ENCODE data around the gene ERBB4.
"Not testable (repeated sequence)": the region's sequence is repeated elsewhere in the genome, so short reads cannot be mapped to it uniquely, and the experiment has no call there.

The ERBB4 gene

DNA sequence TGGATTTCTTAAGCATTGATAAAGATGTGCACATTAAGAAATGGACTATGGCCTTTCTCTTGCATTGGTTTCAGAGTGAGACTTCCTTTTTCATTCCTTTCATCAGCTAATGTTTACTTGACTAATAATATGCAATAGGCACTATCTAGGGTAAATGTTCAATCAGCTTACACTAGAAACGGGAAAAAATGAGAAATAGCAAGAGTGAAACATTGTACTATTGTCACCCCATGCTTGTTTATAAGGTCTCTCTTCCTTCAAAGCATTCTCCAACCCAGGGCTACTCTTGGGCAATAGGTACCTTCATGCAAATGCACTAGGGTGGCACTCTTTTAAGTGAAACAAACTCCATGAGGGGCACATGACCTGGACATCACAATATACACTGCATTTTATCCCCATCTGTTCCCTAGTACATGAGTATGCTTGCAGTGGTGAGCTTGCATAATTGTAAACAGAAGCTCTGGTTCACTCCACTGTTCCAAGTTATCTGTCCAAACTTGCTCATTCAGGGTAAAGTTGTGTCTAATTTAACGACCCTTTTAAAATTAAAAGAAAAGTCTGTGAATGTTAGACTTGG, 402.3 kb downstream of the ERBB4 start:
- DNase-seq (ENCODE audit: low read depth) = no peak

DNA sequence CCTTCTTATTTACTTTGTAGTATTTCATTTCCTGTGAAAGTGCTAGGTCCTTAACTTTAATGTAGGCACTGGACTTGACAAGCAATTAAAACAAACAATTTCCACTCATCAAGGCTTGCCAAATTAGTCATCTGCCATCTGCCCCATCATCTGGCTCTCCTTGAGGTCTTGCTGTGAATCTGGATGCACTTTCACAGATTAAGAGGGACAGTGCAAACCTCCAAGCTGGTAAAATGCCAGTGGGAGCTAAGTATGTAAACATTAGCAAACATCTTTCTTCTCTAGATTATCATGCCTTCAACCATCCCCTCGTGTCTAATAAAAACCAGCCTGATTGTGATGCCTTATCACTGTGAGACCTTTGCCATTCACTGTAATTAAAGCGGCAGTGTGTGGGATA, 402.9 kb downstream of the ERBB4 start:
- DNase-seq (ENCODE audit: low read depth) = no peak

DNA sequence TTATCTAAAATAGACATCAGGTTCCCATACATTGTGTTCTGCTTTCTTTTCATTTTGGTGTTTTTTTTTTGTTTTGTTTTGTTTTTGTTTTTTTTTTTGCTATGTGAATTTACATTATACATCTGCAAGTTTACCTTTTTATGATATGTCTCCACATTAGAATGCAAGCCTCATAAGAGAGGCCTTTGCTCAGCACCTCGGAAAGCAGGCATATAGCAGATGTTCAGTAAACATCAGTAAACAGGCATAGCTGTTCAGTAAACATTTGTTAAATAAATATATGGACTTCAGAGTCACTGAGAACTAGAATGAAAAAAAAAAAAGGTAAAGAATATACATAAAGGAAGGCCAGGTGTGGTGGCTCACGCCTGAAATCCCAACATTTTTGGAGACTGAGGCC, 405.3 kb downstream of the ERBB4 start:
- no peak for DNase-seq (ENCODE audit: low read depth)

DNA sequence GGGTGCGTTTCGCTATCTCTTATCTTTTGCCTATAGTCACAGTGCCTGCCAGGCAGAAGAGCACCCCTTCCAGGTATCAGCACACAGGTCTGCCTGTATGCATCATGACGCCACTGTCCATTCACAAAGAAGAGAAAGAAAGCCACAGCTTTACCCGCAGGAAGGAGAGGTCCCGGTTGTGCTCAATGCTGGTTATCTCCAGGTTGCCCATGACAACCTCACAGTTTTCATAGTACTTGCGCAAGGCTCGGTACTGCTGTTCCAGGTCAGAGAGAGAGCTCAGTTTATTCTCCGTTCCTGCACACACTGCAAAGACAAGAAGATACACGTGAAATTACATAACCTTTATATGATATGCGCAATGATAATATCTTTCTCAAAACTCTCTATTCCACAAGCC, 414.0 kb downstream of the ERBB4 start:
- no peak for DNase-seq (ENCODE audit: low read depth)

DNA sequence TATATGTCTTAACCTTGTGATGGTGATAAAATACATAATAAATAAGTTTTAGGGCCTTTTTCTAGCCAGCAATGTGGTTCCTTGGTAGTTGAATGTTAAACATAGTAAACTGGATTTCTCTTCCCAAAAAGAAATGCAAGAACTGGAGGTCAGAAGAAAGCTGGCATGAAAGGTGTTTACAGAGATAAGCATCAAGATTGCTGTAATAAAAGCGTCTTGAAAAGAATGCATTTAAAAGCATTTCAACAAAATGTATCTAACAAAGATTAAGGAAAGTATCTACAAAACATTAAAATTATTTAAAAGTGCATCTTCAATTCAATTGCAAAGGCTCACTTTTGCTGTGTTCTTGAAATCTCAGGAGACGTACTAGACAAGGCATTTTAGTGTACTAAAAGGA, 419.0 kb downstream of the ERBB4 start:
- no peak for DNase-seq (ENCODE audit: low read depth)

DNA sequence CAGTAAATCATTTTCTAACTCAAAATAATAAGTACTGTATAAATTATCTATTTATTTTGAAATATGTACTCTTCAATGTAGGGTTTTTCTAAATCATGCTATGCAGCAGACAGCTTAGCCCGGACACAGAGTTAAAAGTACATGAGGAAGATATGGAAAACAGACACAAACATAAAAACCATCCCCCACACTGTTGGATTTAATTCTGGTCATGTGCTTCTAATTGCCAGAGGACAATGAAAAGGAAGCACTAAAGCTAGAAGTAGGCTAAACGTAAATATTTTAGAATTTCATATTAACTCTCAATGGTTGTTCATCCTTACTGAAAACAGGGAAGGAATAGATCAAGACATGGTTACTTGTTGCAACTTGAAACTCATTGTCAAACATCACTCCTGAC, 420.7 kb downstream of the ERBB4 start:
- no peak for DNase-seq (ENCODE audit: low read depth)

DNA sequence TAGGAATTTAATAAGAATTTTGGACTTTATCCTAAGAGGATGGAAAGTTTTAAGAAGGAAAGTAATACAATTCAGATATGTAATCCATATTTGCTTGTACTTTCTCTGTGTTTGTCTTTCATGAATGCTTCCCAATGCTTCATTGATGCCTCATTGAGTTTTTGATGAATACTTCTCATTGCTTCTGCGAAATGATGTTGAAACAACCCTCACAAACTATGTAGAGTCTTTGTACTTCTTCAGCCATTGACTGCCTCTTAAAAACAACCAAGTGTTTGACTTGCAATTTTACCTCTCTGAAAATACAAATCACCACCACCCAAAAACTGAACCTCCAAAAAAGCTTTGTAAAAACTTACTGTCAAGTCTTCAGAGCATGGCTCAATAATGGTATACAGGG, 424.1 kb downstream of the ERBB4 start:
- DNase-seq (ENCODE audit: low read depth) = no peak

DNA sequence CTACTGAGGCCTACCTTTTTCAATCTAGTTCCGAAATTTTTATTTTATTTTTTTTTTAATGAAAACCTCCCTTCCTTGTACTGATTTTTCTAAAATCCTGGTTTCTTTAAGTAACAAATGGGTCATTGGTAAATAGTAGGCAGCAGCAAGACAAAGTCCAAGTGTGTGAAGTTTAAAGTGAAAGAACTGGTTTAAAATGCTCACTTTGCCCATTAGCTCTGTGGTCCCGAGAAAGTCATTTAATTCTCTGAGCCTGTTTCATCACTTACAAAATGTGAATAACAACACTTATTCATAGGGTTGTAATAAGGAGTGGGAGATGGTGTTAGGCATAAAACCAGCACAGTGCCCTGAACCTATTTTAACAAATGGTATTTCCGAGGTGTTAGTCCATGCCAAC, 426.2 kb downstream of the ERBB4 start:
- no peak for DNase-seq (ENCODE audit: low read depth)

DNA sequence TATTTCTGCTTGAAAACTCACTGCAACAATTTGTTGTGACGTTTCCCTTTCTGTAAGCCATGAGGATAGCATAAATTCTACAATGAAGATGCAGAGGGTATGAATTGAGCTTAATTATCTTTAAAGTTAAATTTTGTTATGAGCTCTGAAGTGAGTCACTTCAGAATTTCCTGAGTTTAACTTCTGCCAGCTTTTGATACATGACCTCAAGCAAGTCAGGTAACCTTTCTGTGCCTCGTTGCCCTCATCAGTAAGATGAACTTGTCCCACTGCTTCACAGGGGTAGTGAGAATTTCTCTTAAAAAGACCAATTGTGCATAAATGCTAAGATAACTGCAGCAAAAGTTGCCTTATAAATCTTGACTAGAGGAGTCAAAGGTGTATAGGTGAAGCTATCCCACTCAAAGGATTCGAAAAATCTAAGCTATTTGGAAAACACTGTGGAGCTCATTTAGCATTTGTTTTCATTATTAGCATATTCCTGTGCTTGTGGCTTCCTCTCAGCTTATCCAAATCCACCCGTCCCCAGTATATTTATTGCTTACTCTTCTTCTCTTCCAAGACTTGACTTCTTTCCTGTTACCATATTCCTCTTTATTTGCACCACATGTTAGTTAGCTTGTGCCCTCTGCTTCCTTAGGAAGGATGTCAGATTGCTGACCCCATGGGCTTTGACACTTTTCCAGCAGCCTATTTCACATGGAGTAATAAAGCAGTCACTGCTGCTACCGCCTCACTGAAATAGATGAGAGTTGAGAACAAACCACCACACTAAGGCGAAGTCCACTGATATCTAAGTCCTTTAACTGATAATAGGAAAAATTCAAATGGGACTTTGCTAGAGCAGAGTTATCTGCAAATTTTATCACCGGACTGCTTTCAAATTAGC, 428.6 kb downstream of the ERBB4 start:
- no peak for DNase-seq (ENCODE audit: low read depth)

DNA sequence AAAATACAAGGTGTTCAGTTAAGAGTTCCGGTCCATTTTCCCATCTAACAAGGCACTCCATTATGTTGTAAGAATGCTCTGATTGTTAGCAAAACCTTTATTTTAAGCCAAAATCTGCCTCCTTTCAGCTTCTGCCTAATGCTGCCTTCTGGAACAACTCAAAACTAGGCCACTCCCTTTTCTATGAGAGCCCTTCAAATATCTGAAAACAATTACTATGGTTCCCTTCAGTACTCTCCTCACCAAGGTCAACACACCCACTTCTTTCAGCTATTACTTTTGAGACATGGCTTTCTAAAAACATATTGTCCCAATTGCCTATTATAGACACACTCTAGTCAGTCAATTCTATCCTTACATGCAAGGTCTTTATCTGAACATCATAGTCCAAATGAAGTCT, 429.4 kb downstream of the ERBB4 start:
- no peak for DNase-seq (ENCODE audit: low read depth)

DNA sequence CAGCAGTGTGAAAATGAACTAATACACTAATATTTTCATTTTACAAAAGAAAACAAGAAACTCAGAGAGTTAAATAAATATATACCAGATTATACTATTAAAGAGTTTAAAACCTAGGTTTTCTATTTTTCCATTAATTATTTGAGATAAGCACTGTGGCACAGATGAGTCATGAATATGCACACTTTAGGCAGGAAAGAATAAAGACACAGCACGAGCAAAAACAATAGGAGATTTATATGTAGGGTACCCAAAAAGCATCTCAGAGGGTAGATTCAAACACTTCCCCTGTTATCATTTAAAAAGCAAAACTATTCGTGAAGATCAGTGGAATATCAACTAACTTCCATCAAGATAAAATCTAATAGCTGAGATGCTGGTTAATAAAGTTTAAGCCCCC, 430.6 kb downstream of the ERBB4 start:
- no peak for DNase-seq (ENCODE audit: low read depth)

DNA sequence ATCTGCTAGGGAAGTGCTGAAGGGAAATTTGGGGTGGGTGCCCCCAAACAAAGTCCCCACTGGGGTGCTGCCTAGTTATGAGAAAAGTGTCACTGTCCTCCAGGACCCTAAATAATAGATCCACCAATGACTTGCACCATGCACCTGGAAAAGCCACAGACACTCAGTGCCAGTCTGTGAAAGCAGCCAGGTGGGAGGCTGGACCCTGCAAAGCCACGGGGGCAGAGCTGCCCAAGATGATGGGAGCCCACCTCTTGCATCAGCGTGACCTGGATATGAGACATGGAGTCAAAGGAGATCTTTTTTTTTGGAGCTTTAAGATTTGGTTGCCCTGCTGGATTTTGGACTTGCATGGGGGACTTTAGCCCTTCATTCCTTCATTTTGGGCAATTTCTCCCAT, 431.6 kb downstream of the ERBB4 start:
- DNase-seq (ENCODE audit: low read depth) = no peak

DNA sequence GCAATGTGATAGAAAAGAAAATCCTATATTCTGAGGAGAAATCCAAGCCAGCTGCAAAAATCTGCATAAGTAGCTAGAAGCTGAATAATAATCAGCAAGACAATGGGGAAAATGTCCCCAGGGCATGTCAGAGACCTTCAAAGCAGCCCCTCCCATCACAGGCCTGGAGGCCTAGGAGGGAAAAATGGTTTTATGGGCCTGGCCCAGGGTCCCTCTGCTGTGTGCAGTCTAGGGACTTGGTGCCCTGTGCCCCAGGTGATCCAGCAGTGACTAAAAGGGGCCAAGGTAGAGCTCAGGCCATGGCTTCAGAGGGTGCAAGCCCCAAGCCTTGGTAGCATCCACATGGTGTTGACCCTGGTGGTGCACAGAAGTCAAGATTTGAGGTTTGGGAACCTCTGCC, 432.1 kb downstream of the ERBB4 start:
- DNase-seq (ENCODE audit: low read depth) = not testable (repeated sequence)

DNA sequence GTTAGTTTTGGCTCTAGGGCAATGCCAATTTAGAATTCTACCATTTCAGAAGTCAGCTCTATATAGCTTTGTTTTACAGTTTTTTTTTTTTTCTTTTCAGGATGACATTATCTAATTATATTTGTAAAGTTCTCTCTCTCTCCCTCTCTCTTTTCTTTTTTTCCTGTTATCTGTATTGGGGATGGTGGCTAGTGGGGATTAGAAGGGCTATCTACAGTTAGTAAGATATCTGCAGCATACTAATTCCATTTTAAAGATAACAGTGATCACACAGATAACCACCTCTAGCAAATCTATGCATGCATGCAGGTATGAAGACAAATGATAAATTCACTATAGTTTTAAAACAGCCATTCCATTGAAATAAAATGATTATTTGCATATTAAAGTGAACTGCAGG, 438.9 kb downstream of the ERBB4 start:
- DNase-seq (ENCODE audit: low read depth) = no peak

DNA sequence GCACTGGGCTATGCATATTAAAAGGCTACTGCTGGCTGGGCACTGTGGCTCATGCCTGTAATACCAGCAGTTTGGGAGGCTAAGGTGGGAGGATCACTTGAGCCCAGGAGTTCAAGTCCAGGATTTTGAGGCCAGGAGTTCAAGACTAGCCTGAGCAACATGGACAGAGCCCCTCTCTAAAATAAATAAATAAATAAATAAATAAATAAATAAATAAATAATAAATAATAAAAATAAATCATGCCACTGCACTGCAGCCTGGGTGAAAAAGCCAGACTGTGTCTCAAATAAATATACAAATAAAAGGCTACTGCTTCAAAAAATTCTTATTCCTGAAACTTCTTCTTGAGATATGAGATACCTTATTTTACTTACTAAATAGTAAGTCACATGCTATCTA, 439.6 kb downstream of the ERBB4 start:
- DNase-seq (ENCODE audit: low read depth) = no peak

DNA sequence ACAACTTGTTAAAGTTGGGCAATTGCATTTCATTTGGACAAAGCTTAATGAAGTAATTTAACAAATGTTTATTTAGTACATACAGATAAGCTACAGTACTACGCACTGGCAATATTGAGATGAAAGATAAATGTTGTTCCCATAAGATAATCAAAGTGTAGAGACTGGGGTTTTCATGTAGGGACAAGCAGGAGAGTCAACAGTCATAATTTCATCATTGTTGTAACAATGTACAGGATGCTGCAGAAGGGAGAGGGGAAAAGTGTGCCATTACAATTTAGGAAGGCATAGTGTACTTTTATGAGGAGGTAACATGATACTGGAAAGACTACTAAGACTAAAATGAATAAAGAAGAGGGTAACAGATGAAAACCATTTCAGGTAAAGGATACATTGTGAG, 441.6 kb downstream of the ERBB4 start:
- DNase-seq (ENCODE audit: low read depth) = no peak

DNA sequence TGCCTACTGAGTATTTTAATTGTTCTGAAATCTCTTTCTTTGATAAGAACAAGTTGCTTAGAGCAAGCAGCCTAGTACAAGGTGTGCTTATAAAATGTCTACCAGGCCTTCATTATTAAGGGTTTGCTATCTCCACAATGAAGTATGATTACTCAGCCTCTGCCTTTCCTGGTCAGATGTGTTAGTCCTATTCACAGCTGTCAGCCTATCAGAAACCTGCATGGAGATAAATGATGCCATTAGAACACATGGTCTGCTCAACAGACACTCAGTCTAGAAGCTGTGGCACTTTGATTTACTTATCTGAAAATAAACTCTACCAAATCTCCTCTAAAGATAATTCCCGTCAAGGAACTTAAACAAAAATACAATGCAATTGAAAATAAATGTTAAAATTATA, 448.7 kb downstream of the ERBB4 start:
- DNase-seq (ENCODE audit: low read depth) = no peak

DNA sequence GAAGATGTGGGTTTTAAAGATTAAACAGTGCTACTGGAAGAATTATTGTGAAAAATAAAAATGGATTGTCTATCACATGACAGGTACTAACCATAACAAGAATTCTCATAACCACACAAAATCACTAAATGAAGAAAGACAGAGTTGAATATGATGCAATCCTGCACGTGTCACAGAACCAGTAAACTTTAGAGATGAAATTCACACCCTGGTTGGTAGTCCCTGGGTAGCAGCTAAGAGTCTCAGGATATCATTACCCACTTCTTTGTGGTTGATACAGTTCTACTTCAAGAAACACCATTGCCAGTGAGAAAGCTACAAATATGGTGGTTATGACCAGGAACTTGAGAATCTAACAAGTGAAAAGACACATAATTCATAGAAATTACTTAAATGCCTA, 450.2 kb downstream of the ERBB4 start:
- no peak for DNase-seq (ENCODE audit: low read depth)

DNA sequence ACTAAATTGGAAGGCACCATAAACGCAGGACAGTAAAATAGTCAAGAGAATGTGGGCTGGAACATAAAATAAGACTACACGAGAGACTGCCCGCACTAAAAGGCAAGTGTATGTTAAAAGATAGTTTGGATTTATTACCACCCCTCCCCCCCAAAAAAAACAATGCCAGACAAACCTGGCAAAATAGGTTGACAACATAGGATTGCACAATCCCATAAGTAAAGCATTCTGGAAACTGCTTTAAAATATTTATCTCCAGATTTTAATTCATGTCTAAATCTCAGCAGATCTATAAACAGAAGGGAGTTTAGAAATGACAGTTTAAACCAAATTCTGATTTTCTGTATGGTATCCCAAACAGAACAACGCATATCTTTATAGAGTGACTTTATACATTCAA, 455.1 kb downstream of the ERBB4 start:
- no peak for DNase-seq (ENCODE audit: low read depth)

DNA sequence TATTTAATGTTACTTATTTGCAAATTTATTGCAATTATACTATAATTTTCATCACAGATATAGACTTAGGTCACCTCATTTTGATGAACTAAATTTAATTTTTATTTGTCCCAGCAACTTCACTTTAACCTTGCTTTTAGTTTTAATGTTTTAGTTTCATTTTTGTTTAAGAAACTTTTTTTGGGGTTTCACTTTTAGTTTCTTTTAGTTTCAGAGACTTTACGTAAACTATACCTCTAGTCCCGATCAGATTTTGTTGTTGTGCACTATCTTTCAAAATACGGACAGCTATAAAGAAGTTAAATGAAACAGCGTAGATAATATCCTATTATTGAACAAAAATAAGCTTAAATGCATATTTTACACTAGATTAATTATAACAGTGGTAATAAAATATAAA, 460.5 kb downstream of the ERBB4 start:
- DNase-seq (ENCODE audit: low read depth) = no peak

DNA sequence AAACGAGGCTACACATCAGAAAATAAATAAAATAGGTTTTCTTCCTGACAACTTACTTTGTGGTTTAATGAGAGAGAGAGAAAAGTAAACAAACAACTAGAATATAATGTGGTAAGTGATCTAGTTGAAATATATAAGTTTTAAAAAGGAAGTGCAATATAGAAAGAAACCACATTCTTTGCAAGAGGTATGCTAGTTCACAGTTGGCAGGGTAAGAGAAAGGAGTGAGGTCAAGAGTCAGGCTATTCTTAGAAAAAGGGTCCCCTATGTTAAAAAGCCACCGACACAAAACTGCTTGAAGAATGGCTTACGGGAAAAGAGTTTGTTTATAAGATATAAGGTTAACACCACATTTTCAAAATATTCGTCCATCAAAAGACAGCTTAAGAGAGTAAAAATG, 462.1 kb downstream of the ERBB4 start:
- DNase-seq (ENCODE audit: low read depth) = no peak

DNA sequence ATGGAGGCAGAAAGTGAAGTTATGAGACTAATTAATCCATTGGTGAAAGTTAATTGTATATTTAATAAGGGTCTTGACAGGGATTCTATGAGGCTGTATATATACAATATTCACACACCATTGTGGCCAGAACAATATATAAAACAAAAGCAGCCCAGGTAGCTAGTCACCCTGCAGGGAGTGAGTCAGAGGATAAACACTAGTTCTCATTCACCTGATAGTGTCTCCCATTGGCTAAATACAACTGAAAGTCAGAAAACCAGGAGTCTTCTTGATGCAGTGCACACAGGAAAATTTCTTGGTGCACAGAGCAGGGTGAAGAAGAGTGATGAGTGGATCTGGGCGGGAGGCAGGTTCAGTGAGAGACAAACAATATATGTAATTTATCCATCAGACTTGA, 465.2 kb downstream of the ERBB4 start:
- no peak for DNase-seq (ENCODE audit: low read depth)

DNA sequence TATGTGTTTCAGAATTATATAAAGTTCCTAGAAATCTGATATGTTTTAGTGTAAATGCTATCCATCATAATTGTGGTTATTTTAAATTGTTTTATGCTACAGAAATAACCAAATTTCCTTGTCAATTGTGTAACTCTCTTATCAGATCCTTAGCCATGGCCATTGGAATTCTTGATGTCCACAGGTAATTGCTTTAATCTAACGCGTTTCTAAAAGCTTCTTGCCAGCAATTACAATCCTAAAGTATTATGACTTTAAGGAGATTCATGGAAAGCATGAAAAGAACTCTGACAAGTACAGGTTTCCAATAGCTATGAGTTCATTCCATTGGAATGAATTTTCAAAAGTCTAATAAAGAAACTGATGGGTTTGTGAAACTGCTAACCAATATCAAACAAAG, 472.1 kb downstream of the ERBB4 start:
- no peak for DNase-seq (ENCODE audit: low read depth)

DNA sequence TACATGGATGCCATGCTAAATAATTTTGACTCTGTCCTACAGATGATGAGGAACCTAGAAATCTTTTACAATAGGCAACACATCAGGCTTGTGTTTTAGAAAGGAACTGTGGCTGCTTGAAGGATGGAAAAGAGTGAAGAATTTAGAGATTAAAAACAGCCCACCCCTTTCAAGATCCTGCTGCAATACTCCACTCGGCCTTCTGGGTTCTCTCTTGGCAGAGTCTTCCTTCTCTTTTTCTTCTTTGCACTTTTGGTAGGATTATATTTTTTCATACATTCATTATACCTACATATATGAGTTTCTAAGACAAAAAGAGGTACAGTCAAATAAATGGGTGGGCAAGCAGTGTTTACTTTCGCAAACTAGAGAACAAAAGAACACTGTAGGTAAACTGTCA, 474.3 kb downstream of the ERBB4 start:
- DNase-seq (ENCODE audit: low read depth) = no peak
